K562 (cell line): ENCODE measurements around the gene EXOC6.

Experiments used
- HDAC8 ChIP-seq: fragments of 450-650 bp; IDR thresholded peaks from 2 replicates; pipeline ENCODE4 v1.6.1; 2016; ENCODE audit warnings: mild to moderate bottlenecking, missing genetic modification characterization, moderate library complexity, missing compliant biosample characterization
- NR2C2 ChIP-seq, 2 experiments: fragments of 200-800 bp in 1 of 2; sonication (Bioruptor generic) in 1 of 2; sonication (generic) in 1 of 2; formaldehyde crosslinking in 1 of 2; IDR thresholded peaks; 2 replicates each; pipeline versions ENCODE4 v1.6.1 to v1.8.0; 2016 to 2022; ENCODE audit warnings: mild to moderate bottlenecking in 1 of 2, missing compliant biosample characterization in 1 of 2, missing genetic modification characterization in 1 of 2, missing genetic modification reagents in 1 of 2
- REST ChIP-seq, 2 experiments: fragments of 450-650 bp; formaldehyde crosslinking in 1 of 2; IDR thresholded peaks; 2 replicates each; pipeline versions ENCODE4 v1.4.0 to v1.6.1; 2014 to 2020; ENCODE audit warnings: mild to moderate bottlenecking in 2 of 2, borderline replicate concordance in 1 of 2, low read depth in 1 of 2
- RFX5 ChIP-seq: IDR thresholded peaks from 2 replicates; pipeline ENCODE4 v1.6.1; 2011; ENCODE audit warnings: low read depth, mild to moderate bottlenecking, improper control_type of control experiment, low read length
- SMARCA4 ChIP-seq: fragments of 450-650 bp; IDR thresholded peaks from 2 replicates; pipeline ENCODE4 v1.6.1; 2016
- ZMIZ1 ChIP-seq, 2 experiments: fragments of 150-350 bp in 1 of 2; IDR thresholded peaks; 2 replicates each; pipeline ENCODE4 v1.6.1; 2012 to 2016; ENCODE audit warnings: low read depth in 2 of 2, low read length in 2 of 2, mild to moderate bottlenecking in 1 of 2, moderate library complexity in 1 of 2

DNA sequence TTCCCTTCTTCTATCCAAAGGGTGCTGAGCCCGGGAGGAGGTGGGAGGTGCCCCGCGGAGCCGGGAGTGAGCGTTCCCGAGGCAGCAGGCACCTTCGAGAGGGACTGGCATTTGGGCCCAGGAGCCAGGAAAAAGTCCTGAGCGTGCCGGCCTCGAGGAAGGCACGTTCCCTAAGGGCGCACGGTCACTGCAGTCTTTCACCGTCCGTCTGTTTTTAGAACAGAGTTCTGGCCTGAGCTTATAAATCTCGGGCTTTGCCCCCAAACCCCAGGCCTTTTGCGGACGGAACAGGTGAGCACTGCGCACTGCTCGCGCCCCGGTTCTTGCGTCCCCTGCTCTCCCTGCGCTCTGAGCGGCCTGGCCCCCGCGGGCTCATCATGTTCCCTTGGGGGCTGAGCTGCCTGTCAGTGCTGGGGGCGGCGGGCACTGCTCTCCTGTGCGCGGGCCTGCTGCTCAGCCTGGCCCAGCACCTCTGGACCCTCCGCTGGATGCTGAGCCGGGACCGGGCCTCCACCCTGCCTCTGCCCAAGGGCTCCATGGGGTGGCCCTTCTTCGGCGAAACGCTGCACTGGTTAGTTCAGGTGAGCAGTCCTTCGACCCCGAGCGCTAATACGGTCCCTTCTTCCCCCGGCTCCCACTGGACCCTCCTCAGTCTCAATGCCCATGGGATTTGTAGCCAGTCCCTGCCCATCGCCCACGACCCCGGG lies 212.7 kb downstream of the EXOC6 start:
- no peak for TF ChIP-seq SMARCA4
- TF ChIP-seq RFX5 = no peak
- no peak for TF ChIP-seq REST (IDR thresholded peaks at IDR 0.05; ENCODE audit: borderline replicate concordance)
- no peak for TF ChIP-seq REST (CRISPR knock-in tag; IDR thresholded peaks at IDR 0.05; ENCODE audit: low read depth)
- no peak for TF ChIP-seq HDAC8
- no peak for TF ChIP-seq NR2C2 (CRISPR knock-in tag; IDR thresholded peaks at IDR 0.05)
- TF ChIP-seq NR2C2 (tag; IDR thresholded peaks at IDR 0.05) = no peak
- no peak for TF ChIP-seq ZMIZ1 (IDR thresholded peaks at IDR 0.05; ENCODE audit: low read depth in 2 of 2, low read length in 2 of 2)
